ENCODE results near the gene SPEG. TPM values are rescaled to one million over a fixed set of nuclear protein-coding genes. Genes with fewer than 3 reads are reported as not detected.

Gene SPEG
- polyA plus RNA-seq, 2 of the 4 experiments (the other 2 are of a cell fraction), result 2.3 to 11.5 TPM

DNA sequence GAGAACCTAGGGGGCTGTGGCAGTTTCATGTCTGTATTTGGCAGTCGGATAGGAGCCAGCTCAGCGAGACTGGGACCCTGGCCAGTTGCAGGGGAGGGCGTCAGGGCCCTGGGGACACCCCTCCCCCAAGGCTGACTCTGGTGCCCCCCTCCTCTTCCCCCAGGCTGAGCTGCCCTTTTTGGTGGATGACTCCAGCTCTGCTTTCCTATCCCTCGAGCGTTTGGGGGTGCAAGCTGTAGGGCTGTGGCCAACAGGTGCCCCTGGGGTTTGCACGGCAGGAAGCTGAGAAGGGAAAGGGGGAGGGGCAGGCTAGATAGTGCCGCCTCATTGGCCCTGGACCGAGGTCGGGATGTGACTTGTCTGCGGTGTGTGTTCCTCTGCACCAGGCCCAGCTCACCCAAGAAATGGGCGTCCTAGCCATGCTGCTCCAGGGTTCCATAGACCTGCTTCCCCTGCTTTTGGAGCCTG, 26.4 kb downstream of the SPEG start:
- Histone ChIP-seq H3K4me2 (no peak overlapping the region), H3K4me1 (0 out of 3 replicates have a peak, but pooled peaks cover 2% of the 10 kb centered on the region), H3K9me3 (no peaks in the 10 kb centered on the region), H3K4me3 (no peak overlapping the region), H3K27ac (peak overlapping the region in 1 of 2 experiments; percentile 1; a peak in 2 of 6 replicates)
- DNase-seq (ENCODE audit: low read depth in 1 of 2, low spot score in 1 of 2) (no peak), ATAC-seq (no peak), FAIRE-seq (no peak)
- 66% methylated on average over 10 of the region's 11 CpGs for WGBS (ENCODE audit: missing lambda C conversion rate)
- no peak for TF ChIP-seq GATA3 (IDR thresholded peaks at IDR 0.05; ENCODE audit: borderline replicate concordance)
- TF ChIP-seq TP53 (CRISPR knock-in tag; IDR thresholded peaks at IDR 0.05), result no peak
- TF ChIP-seq JUNB (IDR thresholded peaks at IDR 0.05), result no peak
- no peak for TF ChIP-seq POLR2A (IDR thresholded peaks at IDR 0.05; ENCODE audit: low read length)
- no peak for TF ChIP-seq CHD4 (IDR thresholded peaks at IDR 0.05; ENCODE audit: borderline replicate concordance)
- ChIA-PET POLR2A (no interaction called here), CTCF (interaction anchor here (0.8 to 89.4 kb wide), 4 partner anchors 9 to 59 kb away, joined by 3 to 3291 read pairs (median 4); partner anchors contain the start of genes ASIC4, CHPF, GMPPA and TMEM198)

GRCh38 chr2:219461669-219462068, 27.0 kb downstream of the SPEG start:
- H3K27ac ChIP-seq, result no peak overlapping the region
- ATAC-seq (no peak), DNase-seq (ENCODE audit: low read depth in 1 of 2, low spot score in 1 of 2) (no peak), FAIRE-seq (no peak)
- WGBS (ENCODE audit: missing lambda C conversion rate), result 82% methylated on average over 8 of the region's 14 CpGs
- no peak overlapping the region for H3K4me3 ChIP-seq
- ChIA-PET POLR2A (no interaction called here), CTCF (interaction anchor here (0.9 to 89.4 kb wide), 3 partner anchors 9 to 59 kb away, joined by 3 to 3291 read pairs (median 4); partner anchors contain the start of genes ASIC4, CHPF, GMPPA and TMEM198)
- no peak overlapping the region for H3K4me2 ChIP-seq
- TF ChIP-seq ZNF302 (CRISPR knock-in tag; IDR thresholded peaks at IDR 0.05) (no peak), BHLHE40 (IDR thresholded peaks at IDR 0.05; ENCODE audit: low read depth, low read length) (no peak), TFCP2L1 (CRISPR knock-in tag; IDR thresholded peaks at IDR 0.05) (no peak), POLR2AphosphoS2 (conservative IDR thresholded peaks at IDR 0.05; ENCODE audit: low read length) (no peak), CEBPB (IDR thresholded peaks at IDR 0.05) (no peak), HDAC2 (IDR thresholded peaks at IDR 0.05) (no peak), RNF2 (IDR thresholded peaks at IDR 0.05; ENCODE audit: borderline replicate concordance, low read depth) (no peak), NPAS2 (CRISPR knock-in tag; IDR thresholded peaks at IDR 0.05; ENCODE audit: borderline replicate concordance) (no peak), SMC3 (IDR thresholded peaks at IDR 0.05) (no peak), NR3C1 (IDR thresholded peaks at IDR 0.05) (no peak), CBX8 (IDR thresholded peaks at IDR 0.05) (no peak), HOXB13 (CRISPR knock-in tag; IDR thresholded peaks at IDR 0.05; ENCODE audit: low read depth) (no peak), HEYL (CRISPR knock-in tag; IDR thresholded peaks at IDR 0.05) (no peak), HOXB5 (CRISPR knock-in tag; IDR thresholded peaks at IDR 0.05) (no peak), ZFP36 (IDR thresholded peaks at IDR 0.05; ENCODE audit: borderline replicate concordance, partially characterized antibody) (no peak), TP53 (CRISPR knock-in tag; IDR thresholded peaks at IDR 0.05) (no peak), RARB (CRISPR knock-in tag; IDR thresholded peaks at IDR 0.05) (no peak), HMGXB4 (CRISPR knock-in tag; IDR thresholded peaks at IDR 0.05; ENCODE audit: borderline replicate concordance) (no peak), ZC3H11A (IDR thresholded peaks at IDR 0.05) (no peak)
- H3K4me1 ChIP-seq, result 0 out of 3 replicates have a peak, but pooled peaks cover 2% of the 10 kb centered on the region
- H3K9me3 ChIP-seq, result no peaks in the 10 kb centered on the region

DNA sequence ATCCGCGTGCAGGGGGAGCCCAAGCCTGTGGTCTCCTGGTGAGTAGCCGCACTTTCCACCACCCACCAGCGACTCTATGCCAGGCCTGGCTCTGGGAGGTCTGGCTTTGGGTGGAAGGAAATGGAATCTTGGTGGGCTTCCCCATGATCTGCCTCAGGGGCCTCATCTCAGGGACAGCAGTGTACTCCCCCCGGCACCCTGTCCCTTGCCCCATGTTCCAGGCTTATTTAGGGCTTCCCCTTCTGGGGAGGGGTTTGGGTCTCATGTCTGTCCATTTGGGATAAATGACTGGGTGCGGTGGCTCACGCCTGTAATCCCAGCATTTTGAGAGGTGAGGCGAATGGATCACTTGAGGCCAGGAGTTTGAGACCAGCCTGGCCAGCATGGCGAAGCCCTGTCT, 27.7 kb downstream of the SPEG start:
- WGBS (ENCODE audit: missing lambda C conversion rate), result 84% methylated on average over 9 of the region's 9 CpGs
- Histone ChIP-seq H3K4me3 (no peak overlapping the region), H3K4me2 (no peak overlapping the region), H3K9me3 (no peaks in the 10 kb centered on the region), H3K27ac (no peak overlapping the region), H3K4me1 (0 out of 3 replicates have a peak, but pooled peaks cover 2% of the 10 kb centered on the region)
- no peak for FAIRE-seq
- no peak for DNase-seq (ENCODE audit: low read depth in 1 of 2, low spot score in 1 of 2)
- POLR2A ChIA-PET, result no interaction called here
- CTCF ChIA-PET, result interaction anchor here (1.3 to 89.4 kb wide), 2 partner anchors 9 to 44 kb away, joined by 4 to 3291 read pairs; partner anchors contain the start of genes ASIC4, CHPF, GMPPA and TMEM198
- ATAC-seq, result no peak
- TF ChIP-seq, protein P1, sequence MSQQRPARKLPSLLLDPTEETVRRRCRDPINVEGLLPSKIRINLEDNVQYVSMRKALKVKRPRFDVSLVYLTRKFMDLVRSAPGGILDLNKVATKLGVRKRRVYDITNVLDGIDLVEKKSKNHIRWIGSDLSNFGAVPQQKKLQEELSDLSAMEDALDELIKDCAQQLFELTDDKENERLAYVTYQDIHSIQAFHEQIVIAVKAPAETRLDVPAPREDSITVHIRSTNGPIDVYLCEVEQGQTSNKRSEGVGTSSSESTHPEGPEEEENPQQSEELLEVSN (IDR thresholded peaks at IDR 0.05; ENCODE audit: borderline replicate concordance, low read depth), result no peak
- TF ChIP-seq SMC3 (IDR thresholded peaks at IDR 0.05) (no peak), RNF2 (IDR thresholded peaks at IDR 0.05; ENCODE audit: borderline replicate concordance, low read depth) (no peak), BHLHE40 (IDR thresholded peaks at IDR 0.05; ENCODE audit: low read depth, low read length) (no peak), SREBF2 (IDR thresholded peaks at IDR 0.05) (no peak), FOSB (CRISPR knock-in tag; IDR thresholded peaks at IDR 0.05) (no peak), FOSL2 (IDR thresholded peaks at IDR 0.05) (no peak), FOSL2 (CRISPR knock-in tag; IDR thresholded peaks at IDR 0.05) (no peak), MYC (IDR thresholded peaks at IDR 0.05; ENCODE audit: borderline replicate concordance, low read length) (no peak), ZNF302 (CRISPR knock-in tag; IDR thresholded peaks at IDR 0.05) (no peak), MAFK (IDR thresholded peaks at IDR 0.05; ENCODE audit: partially characterized antibody) (no peak), GATA3 (IDR thresholded peaks at IDR 0.05; ENCODE audit: borderline replicate concordance) (no peak), CHD4 (IDR thresholded peaks at IDR 0.05; ENCODE audit: borderline replicate concordance) (no peak), ZSCAN20 (CRISPR knock-in tag; IDR thresholded peaks at IDR 0.05) (no peak)
- TF ChIP-seq, protein P2, sequence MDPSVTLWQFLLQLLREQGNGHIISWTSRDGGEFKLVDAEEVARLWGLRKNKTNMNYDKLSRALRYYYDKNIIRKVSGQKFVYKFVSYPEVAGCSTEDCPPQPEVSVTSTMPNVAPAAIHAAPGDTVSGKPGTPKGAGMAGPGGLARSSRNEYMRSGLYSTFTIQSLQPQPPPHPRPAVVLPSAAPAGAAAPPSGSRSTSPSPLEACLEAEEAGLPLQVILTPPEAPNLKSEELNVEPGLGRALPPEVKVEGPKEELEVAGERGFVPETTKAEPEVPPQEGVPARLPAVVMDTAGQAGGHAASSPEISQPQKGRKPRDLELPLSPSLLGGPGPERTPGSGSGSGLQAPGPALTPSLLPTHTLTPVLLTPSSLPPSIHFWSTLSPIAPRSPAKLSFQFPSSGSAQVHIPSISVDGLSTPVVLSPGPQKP (IDR thresholded peaks at IDR 0.05; ENCODE audit: low read depth, low read length), result no peak
- TF ChIP-seq, protein P3, sequence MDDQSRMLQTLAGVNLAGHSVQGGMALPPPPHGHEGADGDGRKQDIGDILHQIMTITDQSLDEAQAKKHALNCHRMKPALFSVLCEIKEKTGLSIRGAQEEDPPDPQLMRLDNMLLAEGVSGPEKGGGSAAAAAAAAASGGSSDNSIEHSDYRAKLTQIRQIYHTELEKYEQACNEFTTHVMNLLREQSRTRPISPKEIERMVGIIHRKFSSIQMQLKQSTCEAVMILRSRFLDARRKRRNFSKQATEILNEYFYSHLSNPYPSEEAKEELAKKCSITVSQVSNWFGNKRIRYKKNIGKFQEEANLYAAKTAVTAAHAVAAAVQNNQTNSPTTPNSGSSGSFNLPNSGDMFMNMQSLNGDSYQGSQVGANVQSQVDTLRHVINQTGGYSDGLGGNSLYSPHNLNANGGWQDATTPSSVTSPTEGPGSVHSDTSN (IDR thresholded peaks at IDR 0.05), result no peak

Measured in A549 (cell line).